GM18505 (cell line): ENCODE measurements around the gene KXD1.
"Not testable (repeated sequence)": the region's sequence is repeated elsewhere in the genome, so short reads cannot be mapped to it uniquely, and the experiment has no call there.

Experiments used
- ATAC-seq: cut with Tn5 transposase; IDR thresholded peaks from one replicate; pipeline ENCODE4 v1.9.1; 2021; ENCODE audit not compliant: unreplicated experiment
- POLR2A ChIP-seq: IDR thresholded peaks from 4 replicates; pipeline ENCODE4 v1.6.1; 2011; ENCODE audit warnings: borderline replicate concordance; ENCODE audit not compliant: insufficient read depth, insufficient read length; ENCODE audit errors: extremely low read depth

Gene KXD1

GRCh38 chr19:18574691-18575291 is 17.1 kb downstream of the KXD1 start:
- no peak for ATAC-seq
- no peak for TF ChIP-seq POLR2A

GRCh38 chr19:18576383-18576782 is 18.7 kb downstream of the KXD1 start:
- TF ChIP-seq POLR2A, result no peak
- ATAC-seq, result no peak

GRCh38 chr19:18577365-18577914 is 19.8 kb downstream of the KXD1 start:
- TF ChIP-seq POLR2A, result no peak
- ATAC-seq, result no peak

GRCh38 chr19:18580311-18580710 is 22.6 kb downstream of the KXD1 start:
- ATAC-seq, result no peak

GRCh38 chr19:18586306-18586705 is 28.6 kb downstream of the KXD1 start:
- no peak for ATAC-seq
- no peak for TF ChIP-seq POLR2A

More at GRCh38 chr19:18580311-18580710, 22.6 kb downstream of the KXD1 start:
- TF ChIP-seq POLR2A, result no peak

GRCh38 chr19:18587561-18587960 is 29.9 kb downstream of the KXD1 start:
- TF ChIP-seq POLR2A, result no peak

GRCh38 chr19:18587962-18588610 is 30.4 kb downstream of the KXD1 start:
- ATAC-seq, result peak; percentile 1
- TF ChIP-seq POLR2A, result no peak

More at GRCh38 chr19:18587561-18587960, 29.9 kb downstream of the KXD1 start:
- ATAC-seq, result no peak

- peak; percentile 73 for TF ChIP-seq POLR2A
- ATAC-seq, result peak; percentile 60
Measured at GRCh38 chr19:18588611-18589379, 31.1 kb downstream of the KXD1 start, which contains the start of gene REX1BD. TSS of gene REX1BD (plus strand) at chr19:18588798. CDS start at chr19:18588802, 4 bp downstream.

- ATAC-seq, result peak; percentile 40
- TF ChIP-seq POLR2A, result no peak
Measured at GRCh38 chr19:18589380-18590272, 32.0 kb downstream of the KXD1 start.

- TF ChIP-seq POLR2A, result no peak
- no peak for ATAC-seq
Measured at GRCh38 chr19:18590273-18591272, 32.9 kb downstream of the KXD1 start.

GRCh38 chr19:18591735-18592385 is 34.2 kb downstream of the KXD1 start:
- TF ChIP-seq POLR2A, result no peak
- ATAC-seq, result no peak

GRCh38 chr19:18592732-18593131 is 35.1 kb downstream of the KXD1 start:
- ATAC-seq, result not testable (repeated sequence)
